ENCODE data around the gene HS6ST2.

DNA sequence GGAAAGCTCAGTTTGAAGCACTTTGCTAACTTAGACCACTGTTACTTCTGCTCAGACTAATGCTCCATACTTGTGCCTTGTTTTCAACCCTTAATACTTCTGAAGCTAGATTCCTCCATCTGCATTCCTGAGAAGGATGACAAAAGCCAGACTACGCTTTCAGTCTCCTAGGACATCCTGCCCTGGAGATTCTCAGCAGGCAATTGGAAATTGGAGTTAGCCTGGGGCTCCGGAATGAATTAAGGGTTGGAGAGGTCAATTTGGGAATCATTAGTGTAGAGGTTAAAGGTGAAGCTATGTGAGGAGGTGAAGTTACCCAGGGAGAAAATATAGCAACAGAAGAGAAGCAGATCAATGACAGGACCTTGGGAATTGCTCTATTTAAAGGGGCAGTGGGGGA is 253.7 kb downstream of the HS6ST2 start:
- TF ChIP-seq, protein P1, sequence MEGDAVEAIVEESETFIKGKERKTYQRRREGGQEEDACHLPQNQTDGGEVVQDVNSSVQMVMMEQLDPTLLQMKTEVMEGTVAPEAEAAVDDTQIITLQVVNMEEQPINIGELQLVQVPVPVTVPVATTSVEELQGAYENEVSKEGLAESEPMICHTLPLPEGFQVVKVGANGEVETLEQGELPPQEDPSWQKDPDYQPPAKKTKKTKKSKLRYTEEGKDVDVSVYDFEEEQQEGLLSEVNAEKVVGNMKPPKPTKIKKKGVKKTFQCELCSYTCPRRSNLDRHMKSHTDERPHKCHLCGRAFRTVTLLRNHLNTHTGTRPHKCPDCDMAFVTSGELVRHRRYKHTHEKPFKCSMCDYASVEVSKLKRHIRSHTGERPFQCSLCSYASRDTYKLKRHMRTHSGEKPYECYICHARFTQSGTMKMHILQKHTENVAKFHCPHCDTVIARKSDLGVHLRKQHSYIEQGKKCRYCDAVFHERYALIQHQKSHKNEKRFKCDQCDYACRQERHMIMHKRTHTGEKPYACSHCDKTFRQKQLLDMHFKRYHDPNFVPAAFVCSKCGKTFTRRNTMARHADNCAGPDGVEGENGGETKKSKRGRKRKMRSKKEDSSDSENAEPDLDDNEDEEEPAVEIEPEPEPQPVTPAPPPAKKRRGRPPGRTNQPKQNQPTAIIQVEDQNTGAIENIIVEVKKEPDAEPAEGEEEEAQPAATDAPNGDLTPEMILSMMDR (IDR thresholded peaks at IDR 0.05), result no peak
- no peak for TF ChIP-seq POLR2A (IDR thresholded peaks at IDR 0.05)
